Hematopoietic multipotent progenitor cell treated with erythropoietin and hydrocortisone succinate and interleukin-3 and kit ligand, for 6 days (in vitro differentiated cells): ENCODE results near the gene MSRB2.
A peak's percentile ranks its signal among the peaks of the same experiment; 100 is the strongest.
"Not testable (repeated sequence)": the region's sequence is repeated elsewhere in the genome, so short reads cannot be mapped to it uniquely, and the experiment has no call there.

Experiments
- DNase-seq: peaks from one replicate; pipeline ENCODE4 v3.0.0-alpha.2; 2015

MSRB2 gene

DNA sequence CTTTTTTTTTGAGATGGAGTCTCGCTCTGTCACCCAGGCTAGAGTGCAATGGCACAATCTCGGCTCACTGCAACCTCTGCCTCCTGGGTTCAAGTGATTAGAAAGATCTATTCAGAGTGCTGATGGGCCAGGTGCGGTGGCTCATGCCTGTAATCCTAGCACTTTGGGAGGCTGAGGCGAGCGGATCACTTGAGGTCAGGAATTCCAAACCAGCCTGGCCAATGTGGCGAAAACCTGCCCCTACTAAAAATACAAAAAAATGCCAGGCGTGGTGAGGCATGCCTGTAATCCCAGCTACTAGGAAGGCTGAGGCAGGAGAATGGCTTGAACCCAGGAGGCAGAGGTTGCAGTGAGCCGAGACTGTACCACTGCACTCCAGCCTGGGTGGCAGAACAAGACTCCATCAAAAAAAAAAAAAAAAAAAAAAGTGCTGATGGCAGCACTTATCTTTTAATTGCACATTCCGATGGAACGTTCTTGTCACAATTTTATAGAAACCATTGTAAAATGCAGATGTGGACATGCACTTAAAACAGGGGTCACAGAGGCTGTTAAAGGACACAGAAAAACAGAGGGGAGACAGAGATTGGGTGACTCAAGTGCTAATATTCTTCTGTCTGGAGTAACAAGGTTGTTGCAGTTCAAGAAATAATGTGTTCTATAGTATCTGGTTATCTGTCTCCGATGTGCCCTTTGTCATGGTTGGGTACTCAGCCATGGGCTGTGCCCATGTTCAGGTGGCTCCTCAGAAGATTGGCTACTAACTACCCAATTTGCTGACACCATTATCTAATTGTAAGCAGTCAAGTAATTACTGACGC lies 25.1 kb upstream of the MSRB2 start:
- DNase-seq: not testable (repeated sequence)

DNA sequence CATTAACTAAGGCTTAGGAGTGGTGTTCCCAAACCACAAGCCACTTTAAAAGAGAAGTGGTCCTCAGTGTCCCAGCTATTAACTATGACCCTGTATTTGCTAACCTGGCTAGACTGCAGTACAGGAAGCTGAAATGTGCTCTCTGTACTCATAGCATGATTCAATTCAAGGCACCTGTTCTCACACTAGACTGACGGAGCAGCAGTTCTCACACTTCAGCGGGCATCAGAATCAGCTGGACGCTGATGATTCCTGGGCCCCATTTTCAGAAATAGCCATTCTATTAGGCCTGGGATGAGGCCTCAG lies 24.5 kb upstream of the MSRB2 start:
- DNase-seq: no peak

DNA sequence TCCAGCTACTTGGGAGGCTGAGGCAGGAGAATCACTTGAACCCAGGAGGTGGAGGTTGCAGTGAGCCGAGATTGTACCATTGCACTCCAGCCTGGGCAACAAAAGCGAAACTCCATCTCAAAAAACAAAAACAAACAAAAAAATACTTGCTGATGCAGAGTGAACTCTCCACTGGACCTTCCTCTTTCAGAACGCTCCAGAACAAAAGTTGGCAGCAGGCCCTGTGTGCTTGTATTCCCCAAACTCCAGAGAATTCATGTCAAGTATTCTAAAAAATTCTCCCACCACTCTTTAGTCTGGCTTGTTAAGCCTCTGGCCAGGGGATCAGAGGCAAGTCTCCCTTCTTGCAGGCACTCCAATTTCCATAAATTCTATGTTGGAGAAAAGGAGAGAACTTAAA lies 22.8 kb upstream of the MSRB2 start:
- DNase-seq: not testable (repeated sequence)

DNA sequence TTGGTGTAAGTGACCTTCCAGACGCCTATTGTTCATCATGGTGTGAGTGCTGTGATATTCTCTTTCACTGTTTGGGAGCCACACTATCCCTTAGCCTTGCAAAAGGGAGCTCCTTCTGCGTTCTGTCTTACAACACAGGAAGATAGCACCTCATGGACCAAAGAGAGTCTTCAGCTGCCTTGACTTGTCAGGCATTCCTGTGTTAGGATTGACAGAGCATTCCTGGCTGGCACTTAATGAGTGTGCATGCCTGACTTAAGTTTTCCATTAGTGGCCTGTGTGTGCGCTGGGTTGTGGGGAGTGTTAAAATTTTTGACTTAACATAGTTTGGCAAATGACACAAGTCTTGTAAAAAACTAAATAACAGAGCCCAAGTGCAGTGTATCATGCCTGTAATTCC lies 21.9 kb upstream of the MSRB2 start:
- no peak for DNase-seq

DNA sequence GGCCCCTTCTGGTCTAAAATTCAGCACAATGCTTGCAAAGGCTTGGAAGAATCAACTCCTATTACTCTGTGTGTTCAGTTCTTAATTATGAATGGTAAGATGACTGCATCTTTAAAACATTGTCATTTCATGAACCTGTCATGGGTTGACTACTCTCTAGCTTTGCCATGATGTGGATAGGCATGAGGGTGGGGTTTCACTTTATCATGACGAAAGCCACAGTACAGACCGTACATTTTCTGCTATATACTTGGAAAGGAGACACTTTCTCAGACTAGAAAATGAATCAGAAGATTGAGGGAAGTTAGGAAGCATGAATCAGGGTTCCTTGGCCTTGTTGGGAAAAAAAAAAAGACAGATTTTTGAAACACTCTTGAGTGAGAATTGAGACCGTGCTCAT lies 19.7 kb upstream of the MSRB2 start:
- DNase-seq: no peak

DNA sequence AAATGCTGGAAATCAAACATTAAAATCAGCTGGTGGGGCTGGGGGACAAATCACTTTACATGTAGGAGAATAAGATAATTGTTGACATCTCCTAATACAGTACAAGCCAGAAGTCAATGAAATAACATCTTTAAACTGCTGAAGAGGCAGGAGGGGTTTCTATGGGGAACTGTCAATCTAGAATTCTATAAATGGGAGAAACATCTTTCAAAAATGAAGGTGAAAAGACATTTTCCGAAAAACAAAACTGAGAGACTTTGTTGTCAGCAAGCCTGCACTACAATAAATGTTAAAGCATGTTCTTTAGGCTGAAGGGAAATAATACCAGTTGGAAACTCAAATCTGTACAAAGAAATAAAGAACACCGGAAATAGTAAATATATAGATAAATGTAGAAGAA lies 17.3 kb upstream of the MSRB2 start:
- no peak for DNase-seq

DNA sequence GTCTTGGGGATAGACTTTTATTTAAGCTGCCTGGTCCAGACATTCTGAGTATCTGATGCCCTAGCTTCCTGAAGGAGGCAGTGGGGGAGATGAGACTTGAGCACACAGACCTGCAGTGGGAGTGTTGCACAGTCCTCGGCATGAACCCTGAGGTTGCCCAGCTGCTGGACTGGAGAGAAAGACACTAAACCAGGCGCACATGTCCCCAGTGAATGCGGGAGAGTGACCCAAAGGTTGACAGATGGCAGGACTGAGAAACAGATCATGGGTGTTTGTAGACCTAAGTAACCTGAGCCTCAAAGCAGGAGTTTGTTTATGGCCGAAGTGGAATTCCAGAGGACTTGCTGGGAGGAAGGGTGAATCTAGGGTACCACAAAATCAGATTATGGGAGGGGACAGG lies 15.7 kb upstream of the MSRB2 start:
- no peak for DNase-seq

DNA sequence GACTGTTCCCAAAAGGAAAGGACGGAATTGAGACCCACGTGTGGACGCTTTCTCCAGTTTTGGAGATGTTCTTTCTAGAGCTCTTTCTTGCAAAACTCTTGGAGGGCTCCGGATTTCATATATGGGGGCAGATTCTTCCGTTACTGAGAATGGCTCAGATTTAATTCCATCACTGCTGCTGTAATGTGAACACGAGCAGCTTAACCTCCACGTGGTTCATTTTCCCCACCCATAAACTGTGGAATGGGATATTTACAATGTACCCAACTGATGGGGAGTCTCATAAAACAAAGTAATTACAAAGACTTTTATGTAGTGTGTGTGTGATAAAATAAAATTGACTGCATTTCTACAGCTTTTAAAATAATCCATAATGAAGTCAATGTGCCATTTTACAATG lies 15.1 kb upstream of the MSRB2 start:
- DNase-seq: no peak

DNA sequence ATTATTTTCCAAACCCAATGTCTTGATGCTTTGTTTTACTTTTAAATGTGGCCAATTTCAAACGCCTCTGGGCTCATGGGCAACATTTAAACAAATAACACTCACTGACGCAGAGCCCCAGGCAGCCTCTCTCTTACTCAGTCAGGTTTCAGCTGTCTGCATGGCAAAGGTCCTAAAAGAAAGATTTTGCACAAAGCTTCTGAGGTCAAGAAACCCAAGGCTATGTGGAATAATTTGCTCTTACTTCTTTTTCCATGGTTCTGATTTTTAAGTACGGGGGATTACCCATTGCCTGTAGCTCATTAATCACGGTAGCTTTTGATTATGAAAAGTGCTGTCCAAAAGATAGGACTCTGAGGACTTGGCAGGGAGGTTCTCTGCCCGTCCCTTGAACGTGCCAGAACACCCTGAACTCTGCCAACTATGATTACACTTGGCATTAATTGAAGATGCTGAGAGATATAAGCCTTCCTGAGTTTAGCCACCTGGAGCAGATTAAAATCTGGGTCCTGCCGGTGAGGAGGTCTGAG lies 14.1 kb upstream of the MSRB2 start:
- no peak for DNase-seq

DNA sequence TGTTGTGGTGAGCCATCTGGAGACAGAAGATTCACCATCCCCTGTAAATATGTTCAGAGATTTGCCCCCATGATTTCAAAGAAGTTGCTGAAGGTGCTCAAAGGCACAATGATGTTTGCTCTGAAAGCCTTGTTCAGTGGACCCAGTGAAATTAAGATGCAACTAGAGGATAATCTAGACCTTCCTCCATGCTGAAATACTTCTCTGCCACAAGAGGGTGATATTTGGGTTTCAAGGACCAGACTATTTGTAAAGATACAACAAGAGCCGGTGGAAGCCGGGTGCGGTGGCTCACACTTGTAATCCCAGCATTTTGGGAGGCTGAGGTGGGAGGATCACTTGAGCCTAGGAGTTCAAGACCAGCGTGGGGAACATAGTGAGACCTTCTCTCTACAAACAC lies 13.5 kb upstream of the MSRB2 start:
- DNase-seq: peak; percentile 28

DNA sequence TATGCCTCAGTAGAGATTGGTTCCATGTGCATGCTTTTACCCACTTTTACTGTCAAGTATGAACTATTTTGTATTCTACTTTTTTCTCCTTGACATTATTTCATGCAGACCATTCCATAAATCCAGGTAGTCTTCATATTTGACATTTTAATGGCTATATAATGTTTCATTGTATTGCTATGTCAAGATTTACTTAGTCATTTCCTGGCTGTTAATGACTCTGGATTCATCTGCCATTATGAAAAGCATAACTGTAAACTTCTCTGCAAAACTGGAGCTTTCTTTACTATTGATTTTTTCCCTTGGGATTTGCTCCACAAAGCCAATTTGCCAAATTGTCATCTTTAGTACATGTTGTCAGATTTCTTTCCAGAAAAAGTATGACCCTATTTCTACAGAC lies 6.8 kb upstream of the MSRB2 start:
- DNase-seq: no peak

DNA sequence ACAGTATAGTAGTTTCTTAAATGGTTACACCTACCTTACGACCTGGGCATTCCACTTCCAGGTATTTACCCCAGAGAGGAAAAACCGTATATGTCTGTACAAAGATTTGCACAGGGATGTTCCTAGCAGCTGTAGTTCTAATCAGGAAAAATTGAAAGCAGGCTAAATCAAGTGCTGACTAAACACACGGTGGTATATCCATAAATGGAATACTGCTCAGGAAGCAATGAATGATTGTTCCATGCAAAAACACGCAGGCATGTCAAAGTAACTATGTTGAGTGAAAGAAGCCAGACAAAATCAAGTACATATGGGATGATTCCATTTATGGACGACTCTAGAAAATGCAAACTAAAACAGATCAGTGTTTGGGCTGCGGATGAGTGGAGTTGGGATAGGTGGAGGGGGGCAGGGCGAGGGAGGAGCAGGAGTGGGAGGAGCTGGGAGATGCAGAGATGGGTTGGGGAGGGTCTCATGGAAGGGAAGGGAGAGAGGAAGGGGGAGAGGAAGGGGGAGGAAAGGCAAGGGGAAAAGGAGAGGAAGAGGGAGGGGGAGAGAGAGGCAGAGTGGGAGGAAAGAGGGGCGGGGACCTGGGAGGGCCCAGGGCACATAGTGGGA lies 484 bp upstream of the MSRB2 start:
- no peak for DNase-seq

DNA sequence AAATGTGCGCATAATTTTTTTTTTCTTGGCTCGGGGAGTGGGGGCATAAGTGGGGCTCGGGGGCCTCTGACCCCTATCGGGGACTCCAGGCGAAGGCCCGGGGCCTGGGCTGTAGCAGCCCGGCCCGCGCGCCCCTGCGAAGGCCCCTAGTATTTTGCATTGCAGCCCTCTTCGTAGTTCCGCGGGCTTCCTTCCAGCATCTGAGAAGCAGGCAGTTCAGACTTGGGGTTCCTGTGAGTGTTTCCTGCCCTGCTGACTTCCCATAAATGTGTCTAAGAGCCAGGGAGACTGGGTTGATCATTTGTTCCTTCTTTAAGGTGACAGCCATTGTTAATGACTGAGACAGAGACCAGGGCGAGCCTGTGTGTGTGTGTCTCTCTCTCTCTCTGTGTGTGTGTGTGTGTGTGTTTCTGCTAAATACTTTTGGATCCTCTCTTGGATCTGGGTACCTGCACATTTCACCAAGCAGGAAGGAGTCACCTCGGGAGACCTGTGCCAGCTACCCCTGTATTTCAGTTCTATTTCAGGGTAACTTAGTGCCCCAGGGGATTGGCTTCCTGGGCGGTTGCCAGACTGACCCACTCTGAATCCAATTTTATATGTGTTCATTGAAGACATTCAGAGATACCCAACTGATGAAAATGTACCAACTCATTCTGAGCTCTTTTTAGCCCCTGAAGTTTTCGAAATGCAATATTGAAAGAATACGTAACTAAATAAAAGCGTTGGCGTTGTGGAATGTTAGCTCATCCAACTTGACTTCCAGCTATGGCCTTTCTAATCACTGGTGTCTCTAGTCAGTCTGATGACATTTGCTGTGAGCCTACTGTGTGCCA lies 805 bp downstream of the MSRB2 start:
- peak; percentile 65 for DNase-seq

DNA sequence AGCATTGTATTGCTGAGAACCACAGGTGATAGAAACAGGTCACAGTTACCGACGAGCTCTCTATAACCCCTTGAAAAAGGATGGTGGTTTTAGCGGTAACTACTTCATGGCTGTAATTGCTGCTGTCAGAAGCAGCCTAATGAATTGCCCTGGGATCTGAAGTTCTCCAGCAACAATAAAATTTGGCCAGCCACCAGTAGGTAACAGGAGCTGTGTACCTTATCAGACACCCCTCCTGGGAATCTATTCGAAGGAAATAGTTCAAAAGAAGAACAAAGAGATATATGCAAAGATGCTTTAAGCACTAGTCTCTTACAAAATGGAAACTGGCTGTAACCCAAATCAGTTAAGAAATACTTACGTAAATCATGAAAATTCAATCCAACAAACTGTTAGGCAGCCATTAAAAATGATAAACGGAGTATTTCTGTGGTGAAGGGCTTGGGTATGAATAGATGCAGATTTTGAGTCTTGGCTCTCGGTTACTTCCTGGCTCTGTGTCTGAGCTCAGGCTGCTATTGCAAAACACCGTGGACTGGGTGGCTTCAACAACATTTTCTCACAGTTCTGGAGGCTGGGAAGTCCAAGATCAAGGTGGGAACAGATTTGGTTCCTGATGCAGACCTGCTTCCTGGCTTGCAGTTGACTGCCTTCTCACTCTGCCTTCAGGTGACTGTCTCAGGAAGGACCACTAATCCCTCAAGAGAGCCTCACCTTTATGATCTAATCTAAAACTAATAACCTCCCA lies 1.6 kb downstream of the MSRB2 start:
- DNase-seq: peak; percentile 65

DNA sequence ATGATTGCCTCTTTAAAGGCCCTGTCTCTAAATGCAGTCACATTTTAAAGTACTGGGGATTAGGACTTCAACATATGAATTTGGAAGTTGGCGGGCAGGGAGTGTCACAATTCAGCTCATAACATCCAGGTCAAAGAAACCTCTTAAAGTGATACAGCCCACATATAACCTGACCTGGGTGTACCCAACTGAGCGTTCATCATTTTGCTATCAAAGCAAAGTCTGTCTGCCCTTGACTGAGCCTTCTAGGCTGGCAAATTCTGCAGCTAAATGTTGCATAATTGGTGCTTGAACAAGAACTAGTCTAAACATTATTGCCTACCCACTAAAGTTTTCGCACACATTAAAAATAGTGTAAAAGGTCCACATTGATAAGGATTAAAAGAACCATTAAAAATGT lies 3.7 kb downstream of the MSRB2 start:
- no peak for DNase-seq

DNA sequence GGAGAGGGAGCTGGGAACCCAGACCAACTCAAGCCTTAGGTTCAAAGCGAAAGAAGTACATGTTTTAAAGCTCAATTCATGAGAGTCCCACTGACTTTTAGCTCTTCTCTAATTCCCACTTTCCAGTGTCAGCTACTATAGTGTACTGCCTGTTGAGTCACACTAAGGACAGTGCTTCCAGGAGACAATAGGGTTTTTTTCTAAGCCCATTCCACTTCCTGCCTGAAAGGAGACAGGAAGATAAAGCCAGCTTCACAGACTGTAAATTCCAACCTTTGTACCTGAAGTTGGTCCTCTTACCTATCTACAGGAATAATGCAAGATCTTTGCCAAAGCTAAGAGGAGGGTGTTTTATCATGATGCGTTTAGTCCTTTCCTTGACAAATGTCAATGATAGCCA lies 4.4 kb downstream of the MSRB2 start:
- no peak for DNase-seq

DNA sequence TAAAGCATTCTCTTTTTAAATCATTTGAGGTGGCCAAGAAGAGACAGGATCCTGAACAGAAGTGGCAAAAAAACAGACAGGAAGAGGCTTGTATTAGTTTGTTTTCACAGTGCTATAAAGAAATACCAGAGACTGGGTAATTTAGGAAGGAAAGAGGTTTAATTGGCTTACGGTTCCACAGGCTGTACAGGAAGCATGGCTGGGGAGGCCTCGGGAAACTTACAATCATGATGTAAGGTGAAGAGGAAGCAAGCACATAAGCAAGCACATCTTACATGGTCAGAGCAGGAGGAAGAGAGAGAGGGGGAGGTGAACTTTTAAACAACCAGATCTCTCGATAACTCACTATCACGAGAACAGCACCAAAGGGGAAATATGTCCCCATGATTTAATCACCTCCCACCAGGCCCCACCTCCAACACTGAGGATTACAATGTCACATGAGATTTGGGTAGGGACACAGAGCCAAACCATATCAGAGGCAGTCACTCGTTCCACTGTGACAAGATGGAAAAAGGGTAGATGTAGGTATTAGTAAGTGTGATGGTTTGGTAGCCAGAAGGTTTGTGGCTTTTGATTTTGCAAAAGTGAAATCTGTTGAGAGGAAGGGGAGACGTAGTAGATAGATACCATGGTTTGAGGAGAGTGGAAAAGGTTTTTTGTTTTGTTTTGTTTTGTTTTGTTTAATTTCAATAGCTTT lies 5.1 kb downstream of the MSRB2 start:
- no peak for DNase-seq

DNA sequence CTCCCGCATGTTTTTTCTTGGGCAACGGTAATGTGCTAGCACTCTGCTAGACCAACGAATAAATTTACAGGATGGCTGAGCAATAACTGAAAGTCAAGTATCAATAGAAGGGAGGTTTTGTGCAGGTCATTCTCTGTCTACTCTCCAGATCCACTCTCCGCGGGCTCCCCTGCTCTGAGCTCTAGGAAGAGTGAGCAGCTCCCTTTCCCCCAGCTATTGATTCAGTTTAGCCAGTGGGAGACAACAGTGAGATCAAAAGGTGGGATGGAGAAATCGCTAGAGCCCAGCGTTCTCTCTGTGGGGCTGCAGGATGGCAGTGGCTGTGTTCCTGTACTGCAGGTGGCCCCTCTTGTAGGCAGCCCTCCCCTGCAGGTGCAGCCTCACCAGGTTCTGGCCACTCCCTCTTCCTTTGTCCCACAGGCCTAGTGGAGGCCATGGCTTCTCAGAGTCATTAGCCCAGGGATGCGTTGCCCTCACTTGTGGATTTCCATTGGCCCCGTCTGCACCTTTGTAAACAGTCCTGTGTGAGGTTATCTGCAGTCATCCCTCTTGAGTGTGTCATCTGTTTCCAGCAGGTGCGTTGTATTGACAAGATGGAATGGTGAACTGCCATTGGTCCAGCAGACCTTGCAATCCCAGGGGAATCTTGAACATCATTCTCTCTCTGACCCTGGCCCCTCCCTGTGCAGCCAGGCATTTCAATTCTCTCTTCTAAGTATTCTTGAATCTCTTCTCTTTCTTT lies 11.1 kb downstream of the MSRB2 start:
- DNase-seq: no peak

DNA sequence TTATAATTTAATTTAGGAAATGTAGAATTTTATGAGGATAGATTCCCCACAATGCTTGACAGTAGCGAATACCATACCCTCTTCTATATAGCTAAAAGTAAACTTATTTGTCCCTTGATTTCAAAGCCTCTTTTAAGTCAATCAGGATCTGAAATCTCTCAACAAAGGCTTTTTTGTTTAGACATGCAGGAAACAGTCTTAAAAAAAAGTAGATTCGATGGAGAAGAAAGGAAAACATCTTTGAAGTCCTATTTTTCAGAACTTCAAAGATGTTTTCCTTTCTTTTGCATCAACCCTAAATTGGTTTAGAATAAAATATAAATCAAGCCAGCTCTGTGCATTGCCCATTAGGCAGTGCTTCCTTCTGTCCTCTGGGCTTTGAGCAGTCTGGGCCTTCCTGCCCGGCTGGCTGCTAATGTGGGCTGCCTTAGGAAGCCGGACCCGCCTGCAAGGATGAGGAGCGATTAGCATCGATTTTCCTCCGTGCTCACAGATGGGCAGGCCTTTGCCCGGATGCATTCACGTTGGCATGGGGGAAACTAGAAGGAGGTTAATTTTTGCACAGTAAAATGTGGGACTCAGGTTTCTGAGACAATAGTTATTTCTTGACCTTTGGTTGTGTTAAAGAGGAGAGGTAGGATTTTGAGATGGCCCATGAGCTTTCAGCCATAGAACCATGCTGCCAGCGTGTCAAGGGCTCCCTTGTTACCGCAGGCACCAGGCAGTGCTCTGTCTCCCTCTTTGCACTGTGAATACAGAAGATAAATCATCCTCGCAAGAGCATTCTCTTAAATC lies 15.5 kb downstream of the MSRB2 start:
- DNase-seq: no peak

DNA sequence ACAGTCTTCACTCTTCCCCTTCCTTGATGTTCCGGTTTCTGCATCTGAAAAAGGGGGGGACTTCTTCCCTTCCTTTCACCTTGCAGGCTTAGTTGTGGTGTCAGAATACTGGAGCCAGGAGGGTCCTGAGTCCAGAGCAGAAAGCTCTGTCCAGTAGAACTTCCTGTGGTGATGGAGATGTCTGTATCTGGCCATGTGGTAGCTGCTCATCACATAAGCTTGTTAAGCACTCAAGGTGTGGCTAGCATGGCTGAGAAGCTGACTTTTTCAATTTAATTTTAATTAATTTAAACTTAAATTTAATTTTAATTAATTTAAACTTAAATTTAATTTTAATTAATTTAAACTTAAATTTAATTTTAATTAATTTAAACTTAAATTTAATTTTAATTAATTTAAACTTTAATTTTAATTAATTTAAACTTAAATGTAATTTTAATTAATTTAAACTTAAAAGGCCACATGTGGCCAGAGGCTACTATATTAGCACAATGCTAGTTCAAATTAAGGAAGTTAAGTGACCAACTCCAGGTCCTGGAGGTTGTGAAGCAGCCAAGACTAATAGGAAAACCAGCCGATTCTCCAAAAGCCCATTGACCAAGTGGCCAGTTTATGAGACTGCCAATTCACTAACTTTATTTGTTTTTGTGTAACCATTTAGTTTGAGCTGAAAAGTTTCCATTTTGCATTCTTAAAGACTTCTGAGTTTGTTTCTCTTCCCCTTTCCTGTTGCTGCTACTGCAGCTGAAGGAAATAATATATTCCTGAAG lies 16.3 kb downstream of the MSRB2 start:
- no peak for DNase-seq
